Measurements from ENCODE around the gene COMMD1. TPM values are rescaled to one million over a fixed set of nuclear protein-coding genes. Genes with fewer than 3 reads are reported as not detected.

Gene COMMD1
- total and polyA plus RNA-seq, 2 experiments from 2014 or later, result 30.5 to 71.1 TPM

- Histone ChIP-seq H2AFZ (no peak overlapping the region), H3K4me2 (no peak overlapping the region), H3K36me3 (replicated peaks; ENCODE audit: insufficient read depth, low read depth) (no peaks in the 10 kb centered on the region), H3K9me2 (replicated peaks; ENCODE audit: insufficient read depth) (no peaks in the 10 kb centered on the region), H3K79me2 (peaks cover 12% of the 10 kb centered on the region), H3K27ac (no peak overlapping the region), H3K4me3 (no peak overlapping the region), H4K20me1 (ENCODE audit: insufficient read depth, poor library complexity, severe bottlenecking) (no peaks in the 10 kb centered on the region), H3K9me3 (ENCODE audit: low read depth) (no peaks in the 10 kb centered on the region), H3K4me1 (ENCODE audit: insufficient read depth) (no peaks in the 10 kb centered on the region), H3K27me3 (no peaks in the 10 kb centered on the region)
- TF ChIP-seq CTCF (IDR thresholded peaks at IDR 0.05; ENCODE audit: poor library complexity), result no peak
- no peak for TF ChIP-seq EZH2phosphoT487 (IDR thresholded peaks at IDR 0.05; ENCODE audit: low read depth, severe bottlenecking, unreplicated experiment)
- TF ChIP-seq EZH2 (IDR thresholded peaks at IDR 0.05; ENCODE audit: borderline replicate concordance), result no peak
- 95% methylated on average over 1 of the region's 1 CpG for WGBS (ENCODE audit: low lambda C conversion rate, missing lambda C conversion rate)
- DNase-seq (ENCODE audit: low spot score), result no peak
These were observed 75.3 kb downstream of the COMMD1 start for GRCh38 chr2:61980758-61981157.

GRCh38 chr2:61984682-61985081, 79.2 kb downstream of the COMMD1 start:
- H3K4me3 ChIP-seq, result no peak overlapping the region
- no peak overlapping the region for H3K4me2 ChIP-seq
- H3K27ac ChIP-seq, result no peak overlapping the region
- H3K79me2 ChIP-seq, result peaks cover 14% of the 10 kb centered on the region
- H3K36me3 ChIP-seq (replicated peaks; ENCODE audit: insufficient read depth, low read depth), result no peaks in the 10 kb centered on the region
- H3K27me3 ChIP-seq, result no peaks in the 10 kb centered on the region
- no peaks in the 10 kb centered on the region for H3K9me3 ChIP-seq (ENCODE audit: low read depth)
- TF ChIP-seq EZH2 (IDR thresholded peaks at IDR 0.05; ENCODE audit: borderline replicate concordance) (no peak), EZH2phosphoT487 (IDR thresholded peaks at IDR 0.05; ENCODE audit: low read depth, severe bottlenecking, unreplicated experiment) (no peak), CTCF (IDR thresholded peaks at IDR 0.05; ENCODE audit: poor library complexity) (no peak)
- no peaks in the 10 kb centered on the region for H3K4me1 ChIP-seq (ENCODE audit: insufficient read depth)
- H3K9me2 ChIP-seq (replicated peaks; ENCODE audit: insufficient read depth), result no peaks in the 10 kb centered on the region
- no peaks in the 10 kb centered on the region for H4K20me1 ChIP-seq (ENCODE audit: insufficient read depth, poor library complexity, severe bottlenecking)
- no peak overlapping the region for H2AFZ ChIP-seq
- WGBS (ENCODE audit: low lambda C conversion rate, missing lambda C conversion rate), result 88% methylated on average over 1 of the region's 1 CpG
- no peak for DNase-seq (ENCODE audit: low spot score)

GRCh38 chr2:61988462-61989366, 83.2 kb downstream of the COMMD1 start:
- H3K9me3 ChIP-seq (ENCODE audit: low read depth), result no peaks in the 10 kb centered on the region
- H3K9me2 ChIP-seq (replicated peaks; ENCODE audit: insufficient read depth), result no peaks in the 10 kb centered on the region
- H3K4me1 ChIP-seq (ENCODE audit: insufficient read depth), result no peaks in the 10 kb centered on the region
- H3K4me3 ChIP-seq, result no peak overlapping the region
- H3K4me2 ChIP-seq, result no peak overlapping the region
- no peak overlapping the region for H2AFZ ChIP-seq
- no peaks in the 10 kb centered on the region for H3K27me3 ChIP-seq
- WGBS (ENCODE audit: low lambda C conversion rate, missing lambda C conversion rate), result 91% methylated on average over 6 of the region's 6 CpGs
- H3K27ac ChIP-seq, result no peak overlapping the region
- H3K79me2 ChIP-seq, result peaks cover 13% of the 10 kb centered on the region
- no peak for DNase-seq (ENCODE audit: low spot score)
- no peak for TF ChIP-seq CTCF (IDR thresholded peaks at IDR 0.05; ENCODE audit: poor library complexity)
- no peak for TF ChIP-seq EZH2 (IDR thresholded peaks at IDR 0.05; ENCODE audit: borderline replicate concordance)
- no peak for TF ChIP-seq EZH2phosphoT487 (IDR thresholded peaks at IDR 0.05; ENCODE audit: low read depth, severe bottlenecking, unreplicated experiment)
- no peaks in the 10 kb centered on the region for H3K36me3 ChIP-seq (replicated peaks; ENCODE audit: insufficient read depth, low read depth)
- no peaks in the 10 kb centered on the region for H4K20me1 ChIP-seq (ENCODE audit: insufficient read depth, poor library complexity, severe bottlenecking)

Data from hepatocyte (in vitro differentiated cells).